ENCODE results near the gene C2orf66. TPM values are rescaled to one million over a fixed set of nuclear protein-coding genes. Genes with fewer than 3 reads are reported as not detected.

The C2orf66 gene
- polyA plus RNA-seq, 1 experiment = 0.05 TPM

- no peaks in the 10 kb centered on the region for H3K27me3 ChIP-seq (ENCODE audit: control insufficient read depth, insufficient read depth, low read length)
- POLR2A ChIA-PET = no interaction called here
- no peak overlapping the region for H3K4me3 ChIP-seq (ENCODE audit: low read depth, low read length)
- H3K9me3 ChIP-seq (ENCODE audit: control insufficient read depth, insufficient read depth, low read length) = no peaks in the 10 kb centered on the region
- CTCF ChIA-PET = no interaction called here
- no peak overlapping the region for H3K27ac ChIP-seq (ENCODE audit: low read depth, low read length)
- DNase-seq (ENCODE audit: low read depth, low spot score) = no peak
- TF ChIP-seq, protein P1, sequence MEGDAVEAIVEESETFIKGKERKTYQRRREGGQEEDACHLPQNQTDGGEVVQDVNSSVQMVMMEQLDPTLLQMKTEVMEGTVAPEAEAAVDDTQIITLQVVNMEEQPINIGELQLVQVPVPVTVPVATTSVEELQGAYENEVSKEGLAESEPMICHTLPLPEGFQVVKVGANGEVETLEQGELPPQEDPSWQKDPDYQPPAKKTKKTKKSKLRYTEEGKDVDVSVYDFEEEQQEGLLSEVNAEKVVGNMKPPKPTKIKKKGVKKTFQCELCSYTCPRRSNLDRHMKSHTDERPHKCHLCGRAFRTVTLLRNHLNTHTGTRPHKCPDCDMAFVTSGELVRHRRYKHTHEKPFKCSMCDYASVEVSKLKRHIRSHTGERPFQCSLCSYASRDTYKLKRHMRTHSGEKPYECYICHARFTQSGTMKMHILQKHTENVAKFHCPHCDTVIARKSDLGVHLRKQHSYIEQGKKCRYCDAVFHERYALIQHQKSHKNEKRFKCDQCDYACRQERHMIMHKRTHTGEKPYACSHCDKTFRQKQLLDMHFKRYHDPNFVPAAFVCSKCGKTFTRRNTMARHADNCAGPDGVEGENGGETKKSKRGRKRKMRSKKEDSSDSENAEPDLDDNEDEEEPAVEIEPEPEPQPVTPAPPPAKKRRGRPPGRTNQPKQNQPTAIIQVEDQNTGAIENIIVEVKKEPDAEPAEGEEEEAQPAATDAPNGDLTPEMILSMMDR (IDR thresholded peaks at IDR 0.05; ENCODE audit: low read depth, low read length) = no peak
These were observed 21.5 kb upstream of the C2orf66 start for GRCh38 chr2:196830701-196831100.

DNA sequence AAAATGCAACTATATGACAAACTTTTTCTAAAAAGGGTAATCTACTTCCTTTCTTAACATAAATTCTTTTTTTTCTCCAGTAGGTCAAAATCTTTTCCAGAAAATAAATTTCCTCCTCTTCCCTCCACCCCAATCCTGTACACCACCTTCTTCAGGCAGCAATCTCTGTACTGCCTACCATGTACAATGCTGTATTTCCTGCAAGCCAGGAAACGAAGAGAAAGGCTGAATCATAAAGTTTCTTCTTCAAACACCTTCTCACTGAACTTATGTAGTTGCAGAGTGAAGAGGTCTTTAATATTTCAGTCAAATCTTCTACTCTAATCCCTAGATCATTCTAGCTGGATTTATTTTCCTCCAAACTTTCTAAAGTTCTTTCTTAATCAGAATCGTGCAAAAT is 18.2 kb upstream of the C2orf66 start:
- POLR2A ChIA-PET = no interaction called here
- CTCF ChIA-PET = no interaction called here

GRCh38 chr2:196823750-196824522 is 14.8 kb upstream of the C2orf66 start:
- ChIA-PET CTCF (interaction anchor here (1.2 kb wide), 1 partner anchor 345 kb away, joined by 3 read pairs; no protein-coding TSS in a partner anchor), POLR2A (interaction anchor here (1.5 kb wide), 1 partner anchor 24 kb away, joined by 4 read pairs; the partner anchor contains the start of gene GTF3C3)
- peak; percentile 13 for DNase-seq (ENCODE audit: low read depth, low spot score)
- Histone ChIP-seq H3K4me3 (ENCODE audit: low read depth, low read length) (no peak overlapping the region), H3K27me3 (ENCODE audit: control insufficient read depth, insufficient read depth, low read length) (no peaks in the 10 kb centered on the region), H3K27ac (ENCODE audit: low read depth, low read length) (no peak overlapping the region), H3K9me3 (ENCODE audit: control insufficient read depth, insufficient read depth, low read length) (peaks cover 2% of the 10 kb centered on the region; the same call in 1 of the 2 replicates)
- TF ChIP-seq, protein P1 (IDR thresholded peaks at IDR 0.05; ENCODE audit: low read depth, low read length) = no peak

More for the DNA sequence above, 18.2 kb upstream of the C2orf66 start:
- no peak for DNase-seq (ENCODE audit: low read depth, low spot score)
- H3K27me3 ChIP-seq (ENCODE audit: control insufficient read depth, insufficient read depth, low read length) = no peaks in the 10 kb centered on the region
- H3K4me3 ChIP-seq (ENCODE audit: low read depth, low read length) = no peak overlapping the region
- no peak overlapping the region for H3K27ac ChIP-seq (ENCODE audit: low read depth, low read length)
- TF ChIP-seq, protein P1 (IDR thresholded peaks at IDR 0.05; ENCODE audit: low read depth, low read length) = no peak
- no peaks in the 10 kb centered on the region for H3K9me3 ChIP-seq (ENCODE audit: control insufficient read depth, insufficient read depth, low read length)

DNA sequence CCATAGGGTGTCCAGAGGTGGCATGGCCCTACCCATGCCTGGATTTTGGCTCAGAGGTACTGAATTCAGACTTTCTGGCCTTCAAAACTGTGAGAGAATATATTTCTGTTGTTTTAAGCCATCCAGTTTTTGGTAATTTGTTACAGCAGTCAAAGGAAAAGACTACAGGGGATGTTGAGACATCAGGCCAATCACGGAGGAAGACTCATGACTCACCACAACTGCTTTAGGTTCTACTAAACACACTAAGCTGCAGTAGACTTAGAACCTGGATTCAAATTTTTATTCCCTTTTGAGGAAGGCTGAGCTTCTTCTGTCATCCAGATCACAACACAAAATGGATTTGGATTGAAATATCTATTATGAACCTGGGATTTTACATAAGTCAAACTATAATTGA is 12.0 kb upstream of the C2orf66 start:
- H3K27ac ChIP-seq (ENCODE audit: low read depth, low read length) = no peak overlapping the region
- ChIA-PET POLR2A (no interaction called here), CTCF (no interaction called here)
- TF ChIP-seq, protein P1 (IDR thresholded peaks at IDR 0.05; ENCODE audit: low read depth, low read length) = no peak
- peak; percentile 7 for DNase-seq (ENCODE audit: low read depth, low spot score)
- H3K9me3 ChIP-seq (ENCODE audit: control insufficient read depth, insufficient read depth, low read length) = peaks cover 6% of the 10 kb centered on the region
- no peaks in the 10 kb centered on the region for H3K27me3 ChIP-seq (ENCODE audit: control insufficient read depth, insufficient read depth, low read length)
- no peak overlapping the region for H3K4me3 ChIP-seq (ENCODE audit: low read depth, low read length)

DNA sequence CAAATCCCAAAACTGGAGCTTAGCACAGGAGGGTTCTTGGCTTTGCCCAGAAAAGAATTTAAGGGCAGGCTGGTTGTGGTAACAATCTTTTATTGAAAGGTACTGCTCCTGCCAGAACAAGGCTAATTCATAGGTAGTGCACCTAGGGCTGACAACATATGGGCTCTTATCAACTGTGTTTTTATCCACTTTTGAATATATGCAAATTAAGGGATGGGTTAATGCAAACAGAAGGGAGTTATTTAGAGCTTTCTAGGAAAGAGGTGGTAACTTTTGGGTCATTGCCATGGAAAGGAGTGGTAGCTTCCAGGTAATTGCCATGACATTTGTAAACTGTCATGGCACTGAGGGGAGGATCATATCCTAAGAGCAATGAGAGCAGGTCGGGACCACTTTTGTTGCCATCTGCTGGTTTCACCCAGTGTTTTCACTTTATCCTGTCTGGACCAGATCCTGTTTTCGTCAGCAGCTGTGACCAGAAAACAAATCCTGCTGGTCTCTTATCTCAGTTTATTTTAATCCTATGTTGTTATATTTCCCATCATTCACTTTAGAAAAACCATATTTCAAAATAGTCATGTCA is 981 bp downstream of the C2orf66 start:
- ChIA-PET POLR2A (no interaction called here), CTCF (interaction anchor here (0.5 to 1.5 kb wide), 2 partner anchors 57 to 406 kb away, joined by 3 to 4 read pairs; no protein-coding TSS in a partner anchor)
- no peak for DNase-seq (ENCODE audit: low read depth, low spot score)
- TF ChIP-seq, protein P1 (IDR thresholded peaks at IDR 0.05; ENCODE audit: low read depth, low read length) = no peak
- Histone ChIP-seq H3K27me3 (ENCODE audit: control insufficient read depth, insufficient read depth, low read length) (peaks cover 4% of the 10 kb centered on the region), H3K27ac (ENCODE audit: low read depth, low read length) (no peak overlapping the region), H3K4me3 (ENCODE audit: low read depth, low read length) (no peak overlapping the region), H3K9me3 (ENCODE audit: control insufficient read depth, insufficient read depth, low read length) (no peaks in the 10 kb centered on the region)

Data from AG04450 (cell line).